ENCODE data around the gene CDH20. TPM values are rescaled to one million over a fixed set of nuclear protein-coding genes. Genes with fewer than 3 reads are reported as not detected.

CDH20 gene
- total RNA-seq, 2 donors from 2014 or later = not detected

- H3K9ac ChIP-seq (ENCODE audit: low read depth in 2 of 2, low read length in 2 of 2) = no peak overlapping the region
- intact Hi-C loops (cut with DNase I) = no loop called here
- no peaks in the 10 kb centered on the region for H3K9me3 ChIP-seq
- no peaks in the 10 kb centered on the region for H3K4me1 ChIP-seq
- no peak for TF ChIP-seq CTCF (IDR thresholded peaks at IDR 0.05)
- DNase-seq = no peak
- no peak overlapping the region for H3K27ac ChIP-seq
- no peaks in the 10 kb centered on the region for H3K36me3 ChIP-seq
- no peak overlapping the region for H3K4me3 ChIP-seq
- H3K27me3 ChIP-seq = no peaks in the 10 kb centered on the region
Observed at GRCh38 chr18:61541673-61542072, 208.4 kb downstream of the CDH20 start.

GRCh38 chr18:61542596-61542995 lies 209.4 kb downstream of the CDH20 start:
- Histone ChIP-seq H3K9ac (ENCODE audit: low read depth in 2 of 2, low read length in 2 of 2) (no peak overlapping the region), H3K4me1 (no peaks in the 10 kb centered on the region), H3K36me3 (no peaks in the 10 kb centered on the region), H3K9me3 (no peaks in the 10 kb centered on the region), H3K4me3 (no peak overlapping the region), H3K27me3 (no peaks in the 10 kb centered on the region), H3K27ac (no peak overlapping the region)
- no peak for TF ChIP-seq CTCF (IDR thresholded peaks at IDR 0.05)
- DNase-seq = no peak
- intact Hi-C loops (cut with DNase I) = no loop called here

GRCh38 chr18:61543518-61543917 lies 210.3 kb downstream of the CDH20 start:
- Histone ChIP-seq H3K27ac (no peak overlapping the region), H3K9ac (ENCODE audit: low read depth in 2 of 2, low read length in 2 of 2) (no peak overlapping the region), H3K36me3 (no peaks in the 10 kb centered on the region), H3K27me3 (no peaks in the 10 kb centered on the region), H3K4me3 (no peak overlapping the region), H3K4me1 (no peaks in the 10 kb centered on the region), H3K9me3 (no peaks in the 10 kb centered on the region)
- no peak for DNase-seq
- no peak for TF ChIP-seq CTCF (IDR thresholded peaks at IDR 0.05)
- intact Hi-C loops (cut with DNase I) = no loop called here

GRCh38 chr18:61544178-61544577 lies 210.9 kb downstream of the CDH20 start:
- H3K9ac ChIP-seq (ENCODE audit: low read depth in 2 of 2, low read length in 2 of 2) = no peak overlapping the region
- no peak for TF ChIP-seq CTCF (IDR thresholded peaks at IDR 0.05)
- no peak overlapping the region for H3K4me3 ChIP-seq
- no peaks in the 10 kb centered on the region for H3K4me1 ChIP-seq
- no peaks in the 10 kb centered on the region for H3K9me3 ChIP-seq
- no peak overlapping the region for H3K27ac ChIP-seq
- H3K36me3 ChIP-seq = no peaks in the 10 kb centered on the region
- intact Hi-C loops (cut with DNase I) = no loop called here
- no peaks in the 10 kb centered on the region for H3K27me3 ChIP-seq
- no peak for DNase-seq

GRCh38 chr18:61545281-61546245 lies 212.3 kb downstream of the CDH20 start:
- H3K4me1 ChIP-seq = no peaks in the 10 kb centered on the region
- intact Hi-C loops (cut with DNase I) = no loop called here
- TF ChIP-seq CTCF (IDR thresholded peaks at IDR 0.05) = no peak
- no peak for DNase-seq
- H3K9me3 ChIP-seq = no peaks in the 10 kb centered on the region
- no peak overlapping the region for H3K4me3 ChIP-seq
- no peak overlapping the region for H3K27ac ChIP-seq
- H3K36me3 ChIP-seq = no peaks in the 10 kb centered on the region
- no peaks in the 10 kb centered on the region for H3K27me3 ChIP-seq
- H3K9ac ChIP-seq (ENCODE audit: low read depth in 2 of 2, low read length in 2 of 2) = no peak overlapping the region

All from colonic mucosa (tissue), 4 donors.